Hepatocyte (in vitro differentiated cells): Measurements from ENCODE around the gene TRPM5. TPM values are rescaled to one million over a fixed set of nuclear protein-coding genes. Genes with fewer than 3 reads are reported as not detected.

Source experiments
- DNase-seq: peaks from one replicate; pipeline ENCODE4 v3.0.0-alpha.2; 2016; ENCODE audit warnings: low spot score
- H2AFZ ChIP-seq: fragments of 200-600 bp; sonication (generic); 2 replicates; pipeline ENCODE4 v1.6.0; 2016; ENCODE audit warnings: antibody characterized with exemption, mild to moderate bottlenecking
- H3K27ac ChIP-seq: fragments of 200-600 bp; sonication (generic); 2 replicates; pipeline ENCODE4 v1.5.1; 2016; ENCODE audit warnings: mild to moderate bottlenecking
- H3K27me3 ChIP-seq: fragments of 200-600 bp; sonication (generic); 2 replicates; pipeline ENCODE4 v1.6.1; 2016
- H3K36me3 ChIP-seq: fragments of 200-600 bp; sonication (generic); replicated peaks from 2 replicates; pipeline ENCODE4 v1.5.1; 2016; ENCODE audit warnings: low read depth; ENCODE audit not compliant: insufficient read depth
- H3K4me1 ChIP-seq: fragments of 200-600 bp; sonication (generic); 2 replicates; pipeline ENCODE4 v1.5.1; 2016; ENCODE audit warnings: mild to moderate bottlenecking, moderate library complexity; ENCODE audit not compliant: insufficient read depth
- H3K4me2 ChIP-seq: fragments of 200-600 bp; sonication (generic); 2 replicates; pipeline ENCODE4 v1.6.0; 2016
- H3K4me3 ChIP-seq: fragments of 200-600 bp; sonication (generic); 2 replicates; pipeline ENCODE4 v1.5.1; 2016; ENCODE audit warnings: mild to moderate bottlenecking
- H3K79me2 ChIP-seq: fragments of 200-600 bp; sonication (generic); 2 replicates; pipeline ENCODE4 v1.6.0; 2017; ENCODE audit warnings: mild to moderate bottlenecking
- H3K9me2 ChIP-seq: fragments of 200-600 bp; sonication (generic); replicated peaks from 2 replicates; pipeline ENCODE4 v1.6.0; 2017; ENCODE audit warnings: mild to moderate bottlenecking; ENCODE audit not compliant: insufficient read depth
- H3K9me3 ChIP-seq: fragments of 200-600 bp; sonication (generic); 2 replicates; pipeline ENCODE4 v1.5.1; 2016; ENCODE audit warnings: low read depth, mild to moderate bottlenecking
- H4K20me1 ChIP-seq: fragments of 200-600 bp; sonication (generic); 2 replicates; pipeline ENCODE4 v1.6.0; 2016; ENCODE audit warnings: mild to moderate bottlenecking; ENCODE audit not compliant: insufficient read depth, poor library complexity, severe bottlenecking
- EZH2 ChIP-seq: fragments of 200-600 bp; sonication (generic); IDR thresholded peaks from 2 replicates; pipeline ENCODE4 v1.6.1; 2016; ENCODE audit warnings: antibody characterized with exemption, mild to moderate bottlenecking, borderline replicate concordance
- EZH2phosphoT487 ChIP-seq: fragments of 200-600 bp; sonication (generic); IDR thresholded peaks from one replicate; pipeline ENCODE4 v1.6.1; 2018; ENCODE audit warnings: antibody characterized with exemption, mild to moderate bottlenecking, low read depth, moderate library complexity; ENCODE audit not compliant: unreplicated experiment, severe bottlenecking
- WGBS: methylation state at CpG from one replicate; pipeline ENCODE4 v1.1.6; 2016; ENCODE audit warnings: low lambda C conversion rate; ENCODE audit errors: missing lambda C conversion rate; 5-methylcytosine and 5-hydroxymethylcytosine counted together
- polyA plus RNA-seq: library from polyadenylated mRNA; unstranded; fragments of >200 nt; fragmentation: Nextera tagmentation; extraction: Ambion mirVana; gene quantifications from 2 replicates; pipeline ENCODE4 v1.2.1, GENCODE V29; 2016
- total RNA-seq: library from RNA; depleted of rRNA; stranded (reverse); fragments of >200 nt; gene quantifications from 2 replicates; pipeline ENCODE4 v1.2.3, GENCODE V29; 2014
- TF ChIP-seq, protein P1 (sequence below): fragments of 200-600 bp; sonication (generic); IDR thresholded peaks from 2 replicates; pipeline ENCODE4 v1.5.1; 2016; ENCODE audit warnings: antibody characterized with exemption, mild to moderate bottlenecking; ENCODE audit not compliant: poor library complexity

TRPM5 gene
- total and polyA plus RNA-seq, 2 experiments from 2014 or later = 0.07 to 0.13 TPM

DNA sequence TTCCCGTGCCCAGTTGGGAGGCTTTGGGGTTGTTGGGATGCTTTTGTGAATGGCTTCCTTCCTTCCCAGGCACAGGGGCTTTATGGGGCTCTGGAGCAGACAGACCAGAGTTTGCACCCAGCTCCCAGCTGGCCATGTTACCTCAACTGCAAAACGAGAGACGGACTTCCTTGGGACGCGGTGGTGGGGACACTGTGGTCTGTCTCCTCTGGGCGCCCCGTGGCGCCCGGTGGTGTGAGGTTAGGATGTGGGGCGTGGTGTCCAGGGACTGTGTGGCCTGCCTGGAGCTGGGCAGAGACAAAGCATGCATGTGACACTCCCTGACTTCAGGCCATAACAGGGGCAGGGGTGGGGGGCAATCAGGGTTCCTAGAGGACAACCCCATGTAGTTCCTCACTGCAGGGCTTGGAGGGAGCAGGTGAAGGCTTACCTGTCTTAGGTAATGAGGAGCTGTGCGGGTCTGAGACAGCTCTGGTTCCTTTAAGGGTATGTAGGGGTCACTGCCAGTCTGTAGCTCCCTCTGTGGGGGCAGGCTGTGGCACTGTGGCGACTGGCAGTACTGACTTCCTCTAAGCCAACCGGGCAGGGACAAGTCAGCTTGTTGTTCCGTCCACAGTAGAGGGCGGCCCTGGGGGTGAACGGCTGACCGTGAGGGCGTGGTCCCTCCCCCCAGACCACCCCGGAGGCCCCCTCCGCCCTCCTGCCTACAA, 14.9 kb upstream of the TRPM5 start:
- Histone ChIP-seq H3K36me3 (no peaks in the 10 kb centered on the region), H3K4me3 (no peak overlapping the region), H2AFZ (no peak overlapping the region), H3K4me2 (no peak overlapping the region), H3K27ac (no peak overlapping the region), H3K27me3 (no peaks in the 10 kb centered on the region), H4K20me1 (no peaks in the 10 kb centered on the region), H3K9me3 (no peaks in the 10 kb centered on the region), H3K79me2 (no peaks in the 10 kb centered on the region), H3K9me2 (no peaks in the 10 kb centered on the region), H3K4me1 (peaks cover 20% of the 10 kb centered on the region)
- no peak for DNase-seq
- WGBS = 92% methylated on average over 19 of the region's 20 CpGs
- no peak for TF ChIP-seq EZH2
- TF ChIP-seq, protein P1, sequence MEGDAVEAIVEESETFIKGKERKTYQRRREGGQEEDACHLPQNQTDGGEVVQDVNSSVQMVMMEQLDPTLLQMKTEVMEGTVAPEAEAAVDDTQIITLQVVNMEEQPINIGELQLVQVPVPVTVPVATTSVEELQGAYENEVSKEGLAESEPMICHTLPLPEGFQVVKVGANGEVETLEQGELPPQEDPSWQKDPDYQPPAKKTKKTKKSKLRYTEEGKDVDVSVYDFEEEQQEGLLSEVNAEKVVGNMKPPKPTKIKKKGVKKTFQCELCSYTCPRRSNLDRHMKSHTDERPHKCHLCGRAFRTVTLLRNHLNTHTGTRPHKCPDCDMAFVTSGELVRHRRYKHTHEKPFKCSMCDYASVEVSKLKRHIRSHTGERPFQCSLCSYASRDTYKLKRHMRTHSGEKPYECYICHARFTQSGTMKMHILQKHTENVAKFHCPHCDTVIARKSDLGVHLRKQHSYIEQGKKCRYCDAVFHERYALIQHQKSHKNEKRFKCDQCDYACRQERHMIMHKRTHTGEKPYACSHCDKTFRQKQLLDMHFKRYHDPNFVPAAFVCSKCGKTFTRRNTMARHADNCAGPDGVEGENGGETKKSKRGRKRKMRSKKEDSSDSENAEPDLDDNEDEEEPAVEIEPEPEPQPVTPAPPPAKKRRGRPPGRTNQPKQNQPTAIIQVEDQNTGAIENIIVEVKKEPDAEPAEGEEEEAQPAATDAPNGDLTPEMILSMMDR = no peak
- TF ChIP-seq EZH2phosphoT487 = no peak

DNA sequence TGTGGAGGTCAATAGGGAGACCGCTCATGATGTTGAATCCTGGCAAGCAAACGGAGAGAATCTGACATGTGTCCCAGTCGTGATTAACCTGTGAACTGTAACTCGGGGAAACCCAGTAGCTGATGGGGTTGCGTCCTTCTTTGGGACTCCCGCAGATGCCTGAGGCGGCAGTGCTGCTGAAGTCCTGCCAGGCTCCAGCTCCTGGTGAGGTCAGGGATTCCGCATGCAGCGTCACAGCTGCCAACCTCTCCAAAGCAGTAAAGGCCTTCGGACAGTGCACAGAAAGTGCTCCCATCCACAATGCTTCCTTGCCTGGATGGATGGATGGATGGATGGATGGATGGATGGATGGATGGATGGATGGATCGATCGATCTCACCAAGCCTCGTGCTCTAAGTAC, 14.0 kb upstream of the TRPM5 start:
- H3K79me2 ChIP-seq = no peaks in the 10 kb centered on the region
- H4K20me1 ChIP-seq = no peaks in the 10 kb centered on the region
- H3K4me1 ChIP-seq = peaks cover 20% of the 10 kb centered on the region
- no peaks in the 10 kb centered on the region for H3K36me3 ChIP-seq
- H3K27me3 ChIP-seq = no peaks in the 10 kb centered on the region
- H3K9me3 ChIP-seq = no peaks in the 10 kb centered on the region
- H3K9me2 ChIP-seq = no peaks in the 10 kb centered on the region
- 89% methylated on average over 13 of the region's 13 CpGs for WGBS
- H2AFZ ChIP-seq = no peak overlapping the region
- no peak overlapping the region for H3K4me2 ChIP-seq
- H3K4me3 ChIP-seq = no peak overlapping the region
- TF ChIP-seq, protein P1 = no peak
- TF ChIP-seq EZH2phosphoT487 (no peak), EZH2 (no peak)
- no peak for DNase-seq
- no peak overlapping the region for H3K27ac ChIP-seq

DNA sequence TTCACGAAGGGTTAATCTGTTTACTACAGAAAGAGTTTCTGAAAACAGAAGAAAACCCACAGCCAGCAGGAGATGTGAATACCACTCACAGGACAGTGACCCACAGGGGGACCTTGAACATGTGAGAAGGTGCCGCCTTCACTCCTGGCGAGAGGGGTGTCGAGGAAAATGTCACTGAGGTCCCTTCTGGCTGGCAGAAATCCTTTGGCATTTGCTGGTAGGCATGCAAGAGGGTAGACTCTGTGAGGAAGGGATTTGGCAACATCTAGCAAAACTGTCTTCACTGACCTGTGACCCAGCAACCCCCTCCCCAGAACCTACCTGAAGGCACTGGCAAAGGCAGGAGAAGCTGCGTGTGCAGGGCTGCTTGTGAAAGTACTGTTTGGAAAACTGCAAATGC, 9.1 kb upstream of the TRPM5 start:
- Histone ChIP-seq H3K9me2 (no peaks in the 10 kb centered on the region), H3K79me2 (no peaks in the 10 kb centered on the region), H2AFZ (no peak overlapping the region), H3K4me3 (no peak overlapping the region), H3K9me3 (no peaks in the 10 kb centered on the region), H3K27ac (no peak overlapping the region), H3K27me3 (no peaks in the 10 kb centered on the region), H4K20me1 (no peaks in the 10 kb centered on the region), H3K4me1 (no peaks in the 10 kb centered on the region), H3K4me2 (no peak overlapping the region), H3K36me3 (no peaks in the 10 kb centered on the region)
- DNase-seq = no peak
- no peak for TF ChIP-seq EZH2phosphoT487
- TF ChIP-seq EZH2 = no peak
- TF ChIP-seq, protein P1 = no peak
- WGBS = 93% methylated on average over 5 of the region's 5 CpGs
